Measurements from ENCODE around the gene EMC9. TPM values are rescaled to one million over a fixed set of nuclear protein-coding genes. Genes with fewer than 3 reads are reported as not detected.
A peak's percentile ranks its signal among the peaks of the same experiment; 100 is the strongest.

The EMC9 gene
- total and polyA plus RNA-seq, 10 of the 15 experiments (the other 5 are each of a cell fraction or from before 2014, with no cell fraction given), result 15.3 to 60.5 (median 30.3) TPM

- TF ChIP-seq ZNF207 (IDR thresholded peaks at IDR 0.05; ENCODE audit: borderline replicate concordance) (0 out of 2 replicates have a peak, but pooled peaks have one; percentile 25), YY1 (IDR thresholded peaks at IDR 0.05; ENCODE audit: low read depth, low read length) (no peak), SMARCA5 (IDR thresholded peaks at IDR 0.05) (peak; percentile 91), IKZF1 (conservative IDR thresholded peaks at IDR 0.05) (peak; percentile 73), HDAC6 (IDR thresholded peaks at IDR 0.05; ENCODE audit: unreplicated experiment) (peak; percentile 39), HSF1 (IDR thresholded peaks at IDR 0.05; ENCODE audit: low read depth, low read length) (no peak), CTCF (IDR thresholded peaks at IDR 0.05 in 2 of 3, conservative IDR thresholded peaks at IDR 0.05 in 1 of 3; ENCODE audit: control insufficient read depth in 2 of 3, extremely low read depth in 1 of 3, insufficient read depth in 1 of 3, low read depth in 3 of 3, low read length in 3 of 3) (no peak), LARP7 (IDR thresholded peaks at IDR 0.05) (peak; percentile 84), ATF7 (IDR thresholded peaks at IDR 0.05; ENCODE audit: low read depth) (peak; percentile 26; the same call in 1 of the 2 replicates), PML (IDR thresholded peaks at IDR 0.05; ENCODE audit: low read length) (peak; percentile 52; the same call in 1 of the 2 replicates), ZBED1 (IDR thresholded peaks at IDR 0.05; ENCODE audit: borderline replicate concordance) (no peak), ETV6 (conservative IDR thresholded peaks at IDR 0.05 in 1 of 2, IDR thresholded peaks at IDR 0.05 in 1 of 2; ENCODE audit: borderline replicate concordance in 1 of 2, low read depth in 1 of 2) (0 out of 4 replicates have a peak, but pooled peaks of 1 of the 2 experiments have one; percentile 39), CUX1 (IDR thresholded peaks at IDR 0.05; ENCODE audit: insufficient replicate concordance, low read depth, low read length) (no peak), BACH1 (IDR thresholded peaks at IDR 0.05; ENCODE audit: borderline replicate concordance) (peak; percentile 47; the same call in 1 of the 2 replicates), SKIL (IDR thresholded peaks at IDR 0.05; ENCODE audit: low read depth, poor library complexity, severe bottlenecking) (no peak), CHD1 (IDR thresholded peaks at IDR 0.05; ENCODE audit: low read depth, low read length) (0 out of 2 replicates have a peak, but pooled peaks have one; percentile 65), POLR2AphosphoS5 (IDR thresholded peaks at IDR 0.05; ENCODE audit: low read length) (peak; percentile 35; the same call in 1 of the 2 replicates), IKZF2 (IDR thresholded peaks at IDR 0.05) (peak in 1 of 2 experiments; percentile 29; a peak in 2 of 4 replicates)
Observed at GRCh38 chr14:24093901-24094840, 47.2 kb downstream of the EMC9 start, which contains the start of gene PCK2 (continued).
